Left ventricle myocardium inferior (tissue), 1 donor: Measurements from ENCODE around the gene LYPD8. TPM values are rescaled to one million over a fixed set of nuclear protein-coding genes. Genes with fewer than 3 reads are reported as not detected.

Experiments used
- DNase-seq: peaks from one replicate; pipeline ENCODE4 v3.0.0-alpha.2; 2020
- H3K27ac ChIP-seq: fragments of 200-600 bp; replicated peaks from 2 replicates; pipeline ENCODE4 v1.8.0; 2021
- H3K27me3 ChIP-seq: fragments of 200-600 bp; 2 replicates; pipeline ENCODE4 v1.8.0; 2021; ENCODE audit warnings: low read depth
- H3K36me3 ChIP-seq: fragments of 200-600 bp; 2 replicates; pipeline ENCODE4 v1.8.0; 2021
- H3K4me1 ChIP-seq: fragments of 200-600 bp; 2 replicates; pipeline ENCODE4 v1.8.0; 2021
- H3K4me3 ChIP-seq: fragments of 200-600 bp; 2 replicates; pipeline ENCODE4 v1.8.0; 2021; ENCODE audit warnings: mild to moderate bottlenecking, moderate library complexity
- H3K9me3 ChIP-seq: fragments of 200-600 bp; replicated peaks from 2 replicates; pipeline ENCODE4 v1.8.0; 2021
- CTCF ChIP-seq: fragments of 200-600 bp; IDR thresholded peaks from 2 replicates; pipeline ENCODE4 v1.8.0; 2021; ENCODE audit warnings: antibody characterized with exemption, mild to moderate bottlenecking, borderline replicate concordance
- intact Hi-C: fragments of 100-400 bp; cut with micrococcal nuclease; formaldehyde crosslinking; loops from one replicate; pipeline ENCODE4 v1.11.0; 2022
- total RNA-seq: library from RNA; stranded (reverse); fragmentation: NEBNext Ultra II Directional; extraction: Animal tissue kit (Norgen Biotek cat#: 25700); gene quantifications from one replicate; pipeline ENCODE4 v1.2.1, GENCODE V29; 2021
- donor health status: DM: no; HTN: yes; CAD: no; lungs with severe emphysema.

Gene LYPD8
- total RNA-seq, 1 donor from 2014 or later = not detected

- intact Hi-C loops = no loop called here
Measured at GRCh38 chr1:248787430-248787829, 31.9 kb upstream of the LYPD8 start.

GRCh38 chr1:248786156-248786555 lies 30.6 kb upstream of the LYPD8 start:
- Histone ChIP-seq H3K27me3 (peaks cover 26% of the 10 kb centered on the region), H3K36me3 (no peaks in the 10 kb centered on the region), H3K4me3 (no peak overlapping the region), H3K27ac (no peak overlapping the region), H3K4me1 (no peaks in the 10 kb centered on the region), H3K9me3 (peaks cover 4% of the 10 kb centered on the region)
- no peak for TF ChIP-seq CTCF
- intact Hi-C loops = no loop called here
- DNase-seq = no peak

More at GRCh38 chr1:248787430-248787829, 31.9 kb upstream of the LYPD8 start:
- no peak for DNase-seq
- Histone ChIP-seq H3K27me3 (peaks cover 24% of the 10 kb centered on the region), H3K4me3 (no peak overlapping the region), H3K4me1 (no peaks in the 10 kb centered on the region), H3K9me3 (no peaks in the 10 kb centered on the region), H3K27ac (no peak overlapping the region), H3K36me3 (no peaks in the 10 kb centered on the region)
- TF ChIP-seq CTCF = no peak

- no peaks in the 10 kb centered on the region for H3K36me3 ChIP-seq
- H3K4me1 ChIP-seq = no peaks in the 10 kb centered on the region
- TF ChIP-seq CTCF = no peak
- intact Hi-C loops = no loop called here
- DNase-seq = no peak
- H3K27ac ChIP-seq = no peak overlapping the region
- no peak overlapping the region for H3K4me3 ChIP-seq
- H3K27me3 ChIP-seq = peaks cover 19% of the 10 kb centered on the region
- peaks cover 9% of the 10 kb centered on the region for H3K9me3 ChIP-seq
Measured at GRCh38 chr1:248783367-248783766, 27.8 kb upstream of the LYPD8 start.

- no peak for DNase-seq
- H3K9me3 ChIP-seq = peaks cover 11% of the 10 kb centered on the region
- no peak overlapping the region for H3K27ac ChIP-seq
- no peak for TF ChIP-seq CTCF
- H3K4me1 ChIP-seq = no peaks in the 10 kb centered on the region
- H3K27me3 ChIP-seq = peaks cover 14% of the 10 kb centered on the region
- no peaks in the 10 kb centered on the region for H3K36me3 ChIP-seq
- no peak overlapping the region for H3K4me3 ChIP-seq
- intact Hi-C loops = no loop called here
Measured at GRCh38 chr1:248782416-248783141, 27.0 kb upstream of the LYPD8 start.

GRCh38 chr1:248779350-248779749 lies 23.8 kb upstream of the LYPD8 start:
- peaks cover 18% of the 10 kb centered on the region for H3K27me3 ChIP-seq
- no peak for DNase-seq
- intact Hi-C loops = no loop called here
- H3K4me3 ChIP-seq = no peak overlapping the region
- peaks cover 26% of the 10 kb centered on the region for H3K9me3 ChIP-seq
- no peaks in the 10 kb centered on the region for H3K36me3 ChIP-seq
- TF ChIP-seq CTCF = no peak
- H3K27ac ChIP-seq = no peak overlapping the region
- no peaks in the 10 kb centered on the region for H3K4me1 ChIP-seq
